ENCODE measurements around the gene SLC25A18.
"Not testable (repeated sequence)": the region's sequence is repeated elsewhere in the genome, so short reads cannot be mapped to it uniquely, and the experiment has no call there.

The SLC25A18 gene

GRCh38 chr22:17612057-17612456 lies 48.8 kb downstream of the SLC25A18 start:
- DNase-seq = no peak

DNA sequence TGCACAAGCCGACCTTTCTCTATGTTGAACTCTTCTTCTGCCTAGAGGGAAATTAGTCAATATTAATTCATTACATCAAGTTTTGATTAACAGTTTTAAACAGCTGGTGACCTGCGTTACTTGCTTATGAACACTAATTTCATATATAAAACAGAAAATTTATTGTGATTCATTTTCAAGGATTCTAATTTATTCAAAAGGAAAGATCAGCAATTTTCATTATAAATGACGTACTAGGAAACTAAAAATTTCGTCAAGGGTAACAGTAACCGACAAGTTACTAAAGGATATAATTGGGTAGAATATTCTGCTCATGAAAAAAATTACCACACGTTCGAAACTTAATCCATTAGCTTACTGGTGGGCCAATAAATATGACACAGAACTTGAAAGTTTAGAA lies 50.0 kb downstream of the SLC25A18 start:
- no peak for DNase-seq

DNA sequence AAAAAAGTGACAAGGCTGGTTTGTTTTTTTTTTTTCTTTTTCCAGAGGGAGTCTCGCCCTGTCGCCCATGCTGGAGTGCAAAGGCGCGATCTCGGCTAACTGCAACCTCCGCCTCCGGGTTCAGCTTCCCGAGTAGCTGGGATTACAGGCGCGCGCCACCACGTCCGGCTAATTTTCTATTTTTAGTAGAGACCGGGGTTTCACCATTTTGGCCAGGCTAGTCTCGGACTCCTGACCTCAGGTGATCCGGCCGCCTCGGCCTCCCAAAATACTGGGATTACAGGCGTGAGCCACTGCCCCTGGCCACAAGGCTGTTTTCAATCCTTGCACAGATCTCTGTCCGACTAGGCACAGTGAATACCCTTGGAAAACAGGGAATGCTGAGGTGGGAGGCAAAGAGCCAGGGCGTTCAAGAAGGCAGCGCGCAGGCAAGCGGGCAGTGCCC lies 64.7 kb downstream of the SLC25A18 start:
- no peak for DNase-seq

DNA sequence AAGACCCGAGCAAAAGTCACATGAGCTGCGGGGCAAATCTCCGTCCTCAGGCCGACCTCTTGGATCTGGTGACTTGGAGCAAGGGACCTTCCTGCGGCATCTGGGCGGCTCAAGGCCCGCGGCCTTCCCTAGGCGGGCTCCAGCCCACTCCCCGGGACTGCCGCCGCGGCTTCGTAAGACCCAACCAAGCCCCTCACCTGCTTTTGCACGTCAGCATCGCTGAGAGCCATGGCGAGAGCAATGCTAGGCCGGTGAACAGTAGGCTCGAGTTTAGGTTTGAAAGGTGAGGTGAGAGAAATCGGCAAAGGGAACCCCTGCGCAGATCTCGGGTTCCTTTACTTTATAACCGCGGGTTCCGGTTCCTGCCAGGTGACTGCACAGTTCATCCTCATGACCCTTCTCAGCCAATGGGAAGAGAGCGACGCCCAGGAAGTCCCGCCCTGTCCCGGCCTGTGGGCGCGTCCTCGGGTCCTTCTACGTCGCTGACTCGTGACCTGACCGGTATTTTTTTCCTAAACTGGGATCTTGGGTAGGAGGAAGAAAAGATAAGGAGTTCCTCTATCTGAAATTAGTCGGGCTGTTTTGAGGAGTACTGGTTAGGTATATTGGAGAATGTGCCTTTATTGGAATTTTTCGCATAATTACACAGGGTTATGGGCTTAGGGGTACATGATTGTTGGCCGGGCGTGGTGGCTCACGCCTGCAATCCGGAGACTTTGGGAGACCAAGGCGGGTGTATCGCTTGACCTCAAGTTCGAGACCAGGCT lies 65.3 kb downstream of the SLC25A18 start, which contains the start of gene ATP6V1E1:
Gene ATP6V1E1, minus strand, starts transcription at position 344 of the 767 bp plus-strand sequence. Its CDS starts 114 bp downstream, at position 230.
- peak; percentile 99 for DNase-seq

DNA sequence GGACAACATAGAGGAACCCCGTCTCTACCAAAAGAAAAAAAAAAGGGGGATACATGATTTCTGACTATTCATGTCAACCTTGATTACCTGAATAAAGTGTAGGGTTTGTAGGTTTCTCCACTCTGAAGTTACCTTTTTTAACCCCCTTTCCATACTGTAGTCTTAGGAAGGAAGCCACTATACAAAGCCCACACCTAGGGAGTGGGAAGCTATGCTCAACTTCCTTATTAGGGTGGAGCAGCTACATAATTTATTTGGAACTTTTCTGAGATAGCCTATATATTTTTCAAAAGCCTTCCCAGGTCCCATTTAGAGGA lies 65.8 kb downstream of the SLC25A18 start:
- DNase-seq = no peak

DNA sequence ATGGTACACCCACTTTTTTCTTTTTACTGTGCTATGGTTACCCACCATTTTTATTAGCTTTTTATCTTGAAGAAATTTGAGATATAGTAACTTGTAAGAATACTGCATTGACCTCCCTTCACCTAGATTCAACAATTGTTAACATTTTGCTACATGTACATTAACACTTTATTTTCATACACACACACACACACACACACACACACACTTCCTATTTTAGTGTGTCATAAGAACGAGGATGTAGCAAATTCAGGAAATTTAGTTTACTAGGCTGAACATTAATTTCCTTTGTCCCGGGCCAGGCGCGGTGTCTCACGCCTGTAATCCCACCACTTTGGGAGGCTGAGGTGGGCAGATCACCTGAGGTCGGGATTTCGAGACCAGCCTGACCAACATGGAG lies 66.3 kb downstream of the SLC25A18 start:
- DNase-seq = no peak

- no peak for DNase-seq
Observed at GRCh38 chr22:17631076-17631565, 67.8 kb downstream of the SLC25A18 start.

- peak; percentile 89 for DNase-seq
Observed at GRCh38 chr22:17633217-17633997, 70.1 kb downstream of the SLC25A18 start.

DNA sequence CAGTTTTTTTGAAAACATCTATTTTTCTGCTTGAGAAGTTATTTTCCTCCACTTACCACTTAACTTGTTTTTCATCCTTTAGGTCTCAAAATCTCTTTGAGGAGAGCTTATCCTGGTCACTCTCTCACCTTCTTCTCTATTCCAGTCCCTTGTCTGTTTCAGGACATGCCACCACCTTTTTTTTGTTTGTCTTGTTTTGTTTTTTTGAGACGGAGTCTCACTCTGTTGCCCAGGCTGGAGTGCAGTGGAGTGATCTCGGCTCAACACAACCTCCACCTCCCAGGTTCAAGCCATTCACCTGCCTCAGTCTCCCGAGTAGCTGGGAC lies 70.7 kb downstream of the SLC25A18 start:
- DNase-seq = no peak

GRCh38 chr22:17634696-17635095 lies 71.4 kb downstream of the SLC25A18 start:
- no peak for DNase-seq

- not testable (repeated sequence) for DNase-seq
Observed at GRCh38 chr22:17636850-17637249, 73.6 kb downstream of the SLC25A18 start.

GRCh38 chr22:17637490-17638181 lies 74.3 kb downstream of the SLC25A18 start:
- no peak for DNase-seq

DNA sequence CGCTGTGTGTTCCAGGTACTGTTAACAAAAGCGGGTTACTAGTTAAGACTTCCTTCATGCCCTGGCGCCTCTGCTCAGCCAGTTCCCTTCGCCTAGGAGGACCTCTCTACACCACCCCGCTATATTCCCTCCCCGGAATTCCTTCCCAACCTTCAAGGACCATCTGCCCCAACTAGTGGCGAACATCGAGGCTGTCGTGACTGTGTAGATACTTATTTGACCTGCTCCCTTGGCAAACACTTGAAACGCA lies 74.8 kb downstream of the SLC25A18 start:
- DNase-seq = no peak

DNA sequence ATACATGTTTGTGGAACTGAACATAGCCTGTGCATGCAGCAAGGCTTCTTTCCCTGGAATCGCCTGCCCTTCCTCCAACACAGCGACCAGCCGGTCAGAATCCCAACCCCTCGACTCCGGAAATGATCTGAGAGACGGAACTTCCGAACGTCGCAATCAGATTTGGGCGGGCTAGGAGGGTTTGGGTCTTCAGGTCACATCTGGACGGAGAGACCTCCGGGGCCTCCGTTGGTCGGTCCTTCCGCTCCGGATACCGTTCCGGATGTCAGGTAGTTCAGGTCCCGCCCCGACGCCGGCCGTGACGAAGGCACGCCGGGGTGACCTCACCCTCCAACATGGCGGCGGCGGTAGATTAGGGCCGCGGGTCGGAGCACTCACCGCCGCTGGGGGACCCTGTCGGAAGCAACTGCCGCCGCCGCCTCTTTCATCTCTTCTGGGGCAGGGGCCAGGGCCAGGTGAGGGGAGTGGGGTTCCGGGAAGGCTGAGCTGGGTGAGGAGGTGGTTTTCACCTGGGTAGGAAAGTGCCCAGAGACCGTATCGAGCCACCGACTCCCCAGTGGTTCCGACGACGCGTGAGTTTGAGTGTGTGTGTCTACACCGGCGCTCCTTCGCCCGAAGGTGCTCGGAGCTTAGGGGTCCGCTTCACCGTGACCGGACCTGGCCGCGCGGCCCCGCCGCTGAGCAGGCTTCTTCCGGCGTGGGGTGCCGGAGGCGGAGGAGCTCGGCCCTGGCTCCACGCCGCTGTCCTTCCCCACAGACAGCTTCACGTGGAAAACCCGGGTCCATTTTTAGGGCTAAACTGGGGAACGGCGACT lies 75.3 kb downstream of the SLC25A18 start, which contains the start of gene BCL2L13:
Gene BCL2L13, plus strand, starts transcription at position 326 of the 815 bp plus-strand sequence. CDS start 16,955 bp downstream, outside the sequence.
- peak; percentile 96 for DNase-seq

GRCh38 chr22:17639247-17639741 lies 76.0 kb downstream of the SLC25A18 start:
- DNase-seq = no peak

Data from islet precursor cell (in vitro differentiated cells).